Measurements from ENCODE around the gene AHCYL1.
A peak's percentile ranks its signal among the peaks of the same experiment; 100 is the strongest.

The AHCYL1 gene

GRCh38 chr1:110064576-110065337 lies 80.2 kb downstream of the AHCYL1 start:
- no peak for DNase-seq

- no peak for DNase-seq
Measured at GRCh38 chr1:110065841-110066240, 81.3 kb downstream of the AHCYL1 start.

GRCh38 chr1:110067479-110067892 lies 82.9 kb downstream of the AHCYL1 start:
- DNase-seq = no peak

GRCh38 chr1:110067893-110068645 lies 83.5 kb downstream of the AHCYL1 start:
- DNase-seq = no peak

- DNase-seq = no peak
Measured at GRCh38 chr1:110068646-110069403, 84.3 kb downstream of the AHCYL1 start.

- DNase-seq = peak; percentile 67
Measured at GRCh38 chr1:110069404-110070281, 85.1 kb downstream of the AHCYL1 start.

GRCh38 chr1:110070282-110070669 lies 85.7 kb downstream of the AHCYL1 start:
- peak; percentile 62 for DNase-seq

- peak; percentile 56 for DNase-seq
Measured at GRCh38 chr1:110070671-110071242, 86.2 kb downstream of the AHCYL1 start, which contains the start of gene ALX3. TSS of gene ALX3 (minus strand) at chr1:110070672. CDS start at chr1:110070612, 60 bp downstream.
